ENCODE results near the gene SNCG. TPM values are rescaled to one million over a fixed set of nuclear protein-coding genes. Genes with fewer than 3 reads are reported as not detected.
A peak's percentile ranks its signal among the peaks of the same experiment; 100 is the strongest.

Gene SNCG
- total RNA-seq, 1 experiment from 2014 or later: 5.5 TPM

GRCh38 chr10:86943316-86944030 is 14.9 kb upstream of the SNCG start:
- no peaks in the 10 kb centered on the region for H3K9me3 ChIP-seq (ENCODE audit: control insufficient read depth, low read depth, low read length)
- no peaks in the 10 kb centered on the region for H3K79me1 ChIP-seq (ENCODE audit: insufficient read depth, low read depth, low read length, poor library complexity, severe bottlenecking)
- no peak overlapping the region for H3T11ph ChIP-seq (ENCODE audit: low read length)
- no peak overlapping the region for H3K18ac ChIP-seq (ENCODE audit: insufficient read length, low read depth, low read length)
- H3K79me2 ChIP-seq (ENCODE audit: insufficient read depth, low read length): no peaks in the 10 kb centered on the region
- H3K23me2 ChIP-seq (ENCODE audit: insufficient read length, low read depth, low read length, poor library complexity, severe bottlenecking): no peaks in the 10 kb centered on the region
- no peak overlapping the region for H4K8ac ChIP-seq (replicated peaks; ENCODE audit: insufficient read length, low read depth, low read length)
- no peak overlapping the region for H2BK5ac ChIP-seq (ENCODE audit: insufficient read length, low read length)
- no peaks in the 10 kb centered on the region for H3K27me3 ChIP-seq (ENCODE audit: insufficient read depth, low read length)
- H3K23ac ChIP-seq (ENCODE audit: insufficient read length, low read depth, low read length): no peak overlapping the region
- H3K14ac ChIP-seq (ENCODE audit: insufficient read depth, low read length): no peak overlapping the region
- H2BK20ac ChIP-seq (ENCODE audit: low read depth, low read length, poor library complexity, severe bottlenecking): no peak overlapping the region
- no peak overlapping the region for H4K91ac ChIP-seq (ENCODE audit: insufficient read length, low read depth, low read length)
- no peak overlapping the region for H3K9ac ChIP-seq (ENCODE audit: extremely low read depth, insufficient read length, low read length)
- no peak overlapping the region for H3K4me2 ChIP-seq (ENCODE audit: insufficient read depth, insufficient read length, low read length)
- H3K27me3 Mint-ChIP-seq (ENCODE audit: low read depth): peaks cover 7% of the 10 kb centered on the region
- no peak overlapping the region for H2BK12ac ChIP-seq (ENCODE audit: insufficient read length, low read depth, low read length)
- H3K27ac Mint-ChIP-seq: peak overlapping the region in 1 of 3 experiments; percentile 62; a peak in 1 of 7 replicates
- no peak overlapping the region for H2BK120ac ChIP-seq (ENCODE audit: low read depth, low read length, poor library complexity, severe bottlenecking)
- H3K4me3 Mint-ChIP-seq: no peak overlapping the region
- H2AK5ac ChIP-seq (ENCODE audit: insufficient read length, low read length): no peak overlapping the region
- no peak overlapping the region for H2BK15ac ChIP-seq (ENCODE audit: low read depth, low read length)
- no peak overlapping the region for H3K56ac ChIP-seq (ENCODE audit: insufficient read length, low read depth, low read length)
- WGBS (ENCODE audit: extremely low coverage, insufficient read length, low lambda C conversion rate): no CpG with 5 or more reads among the region's 30 CpGs
- no peaks in the 10 kb centered on the region for H3K4me1 ChIP-seq (ENCODE audit: insufficient read depth, low read length)
- no peak overlapping the region for H4K5ac ChIP-seq (ENCODE audit: insufficient read length, low read depth, low read length)
- no peak overlapping the region for H3K4ac ChIP-seq (ENCODE audit: low read depth, low read length)
- no peaks in the 10 kb centered on the region for H4K20me1 ChIP-seq (ENCODE audit: control insufficient read depth, insufficient read depth, insufficient read length)
- no peak overlapping the region for H2AFZ ChIP-seq (ENCODE audit: low read length)
- no peak overlapping the region for H3K27ac ChIP-seq (ENCODE audit: insufficient read length, low read depth, low read length)
- peaks cover 16 to 19% of the 10 kb centered on the region in 2 experiments for H3K4me1 Mint-ChIP-seq
- no peaks in the 10 kb centered on the region; a peak in 2 of 5 replicates for H3K9me3 Mint-ChIP-seq
- no peak for TF ChIP-seq CTCF (conservative IDR thresholded peaks at IDR 0.05)
- DNase-seq: peak; percentile 19
- H3K36me3 Mint-ChIP-seq (ENCODE audit: insufficient read depth in 1 of 3, low read depth in 3 of 3): no peaks in the 10 kb centered on the region; a peak in 1 of 7 replicates
